Transverse colon (tissue), 4 donors: ENCODE results near the gene NLGN1.

Experiments used
- POLR2AphosphoS5 ChIP-seq, 3 donors: sonication (generic); formaldehyde crosslinking; IDR thresholded peaks; one replicate each; pipeline ENCODE4 v1.6.1; 2016; ENCODE audit warnings: antibody characterized with exemption in 3 of 3
- TF ChIP-seq, protein P1 (sequence below), 5 experiments: fragments of 200-600 bp in 3 of 5; fragments of 450-650 bp in 2 of 5; sonication (generic) in 3 of 5; IDR thresholded peaks; 1 replicate in 2 of 5; 2 replicates in 3 of 5; pipeline ENCODE4 v1.5.1; 2016 to 2017; ENCODE audit warnings: antibody characterized with exemption in 5 of 5, inconsistent platforms in 3 of 5, mild to moderate bottlenecking in 2 of 5, moderate library complexity in 1 of 5

DNA sequence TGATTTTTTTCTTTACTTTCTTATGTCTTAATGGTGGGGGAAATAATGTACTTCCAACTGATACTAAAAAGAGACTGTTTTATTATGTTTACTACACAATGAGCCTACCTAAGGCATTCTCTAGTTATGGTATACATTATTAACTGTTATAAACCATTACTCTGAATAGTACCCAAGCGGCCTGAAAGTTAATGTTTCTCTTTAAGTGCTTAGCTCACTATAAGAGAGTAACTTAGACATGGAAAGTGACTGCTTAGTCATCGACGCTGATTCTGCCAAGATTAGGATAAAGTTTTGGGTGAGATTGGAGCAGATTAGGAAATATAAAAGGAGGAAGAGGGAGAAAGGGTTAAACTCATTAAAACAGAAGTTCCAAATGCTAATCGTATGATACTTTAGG lies 365.0 kb downstream of the NLGN1 start:
- TF ChIP-seq, protein P1, sequence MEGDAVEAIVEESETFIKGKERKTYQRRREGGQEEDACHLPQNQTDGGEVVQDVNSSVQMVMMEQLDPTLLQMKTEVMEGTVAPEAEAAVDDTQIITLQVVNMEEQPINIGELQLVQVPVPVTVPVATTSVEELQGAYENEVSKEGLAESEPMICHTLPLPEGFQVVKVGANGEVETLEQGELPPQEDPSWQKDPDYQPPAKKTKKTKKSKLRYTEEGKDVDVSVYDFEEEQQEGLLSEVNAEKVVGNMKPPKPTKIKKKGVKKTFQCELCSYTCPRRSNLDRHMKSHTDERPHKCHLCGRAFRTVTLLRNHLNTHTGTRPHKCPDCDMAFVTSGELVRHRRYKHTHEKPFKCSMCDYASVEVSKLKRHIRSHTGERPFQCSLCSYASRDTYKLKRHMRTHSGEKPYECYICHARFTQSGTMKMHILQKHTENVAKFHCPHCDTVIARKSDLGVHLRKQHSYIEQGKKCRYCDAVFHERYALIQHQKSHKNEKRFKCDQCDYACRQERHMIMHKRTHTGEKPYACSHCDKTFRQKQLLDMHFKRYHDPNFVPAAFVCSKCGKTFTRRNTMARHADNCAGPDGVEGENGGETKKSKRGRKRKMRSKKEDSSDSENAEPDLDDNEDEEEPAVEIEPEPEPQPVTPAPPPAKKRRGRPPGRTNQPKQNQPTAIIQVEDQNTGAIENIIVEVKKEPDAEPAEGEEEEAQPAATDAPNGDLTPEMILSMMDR (IDR thresholded peaks at IDR 0.05) = no peak
- TF ChIP-seq POLR2AphosphoS5 (IDR thresholded peaks at IDR 0.05) = no peak
